Fibroblast of skin of right quadriceps (primary cell): ENCODE data around the gene LTV1.
"Not testable (repeated sequence)": the region's sequence is repeated elsewhere in the genome, so short reads cannot be mapped to it uniquely, and the experiment has no call there.

Experiments
- DNase-seq: peaks from one replicate; pipeline ENCODE4 v3.0.0-alpha.2; 2013

Gene LTV1

GRCh38 chr6:143844006-143844405, 868 bp downstream of the LTV1 start:
- DNase-seq = no peak

DNA sequence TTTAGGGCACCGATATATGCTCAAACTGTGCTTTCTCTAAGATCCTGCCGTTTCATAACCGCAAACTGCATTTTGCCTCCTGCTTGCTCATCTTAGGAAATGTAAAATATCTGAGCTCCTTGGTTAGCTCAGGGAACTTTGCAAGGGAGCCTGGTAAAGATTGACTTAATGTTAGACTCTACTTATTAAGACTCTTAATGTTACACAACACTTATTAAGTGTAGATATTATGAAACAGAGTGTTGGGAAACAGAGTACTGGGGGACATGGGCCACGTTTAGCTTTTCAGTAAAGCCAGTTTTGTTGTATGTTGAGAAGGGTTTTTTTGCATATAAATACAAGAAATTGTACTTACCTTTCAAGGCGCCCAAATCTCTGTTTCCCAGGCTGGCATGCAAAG, 1.9 kb downstream of the LTV1 start:
- no peak for DNase-seq

GRCh38 chr6:143851706-143852105, 8.6 kb downstream of the LTV1 start:
- DNase-seq = not testable (repeated sequence)

- not testable (repeated sequence) for DNase-seq
Observed at GRCh38 chr6:143855057-143855456, 11.9 kb downstream of the LTV1 start.

GRCh38 chr6:143856762-143857161, 13.6 kb downstream of the LTV1 start:
- DNase-seq = not testable (repeated sequence)

DNA sequence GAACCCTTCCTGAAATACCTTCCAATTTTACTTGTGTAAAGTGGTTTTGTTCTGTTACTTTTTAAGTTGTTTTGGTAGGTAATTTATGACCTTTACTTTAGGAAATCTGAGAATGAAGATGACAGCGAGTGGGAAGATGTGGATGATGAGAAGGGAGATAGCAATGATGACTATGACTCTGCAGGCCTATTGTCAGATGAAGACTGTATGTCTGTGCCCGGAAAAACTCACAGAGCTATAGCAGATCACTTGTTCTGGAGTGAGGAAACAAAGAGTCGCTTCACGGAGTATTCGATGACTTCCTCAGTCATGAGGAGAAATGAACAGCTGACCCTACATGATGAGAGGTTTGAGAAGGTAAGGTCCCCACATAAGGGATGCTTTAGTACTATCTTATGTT, 14.5 kb downstream of the LTV1 start:
- no peak for DNase-seq

- DNase-seq = no peak
Observed at GRCh38 chr6:143859891-143860660, 16.9 kb downstream of the LTV1 start.

DNA sequence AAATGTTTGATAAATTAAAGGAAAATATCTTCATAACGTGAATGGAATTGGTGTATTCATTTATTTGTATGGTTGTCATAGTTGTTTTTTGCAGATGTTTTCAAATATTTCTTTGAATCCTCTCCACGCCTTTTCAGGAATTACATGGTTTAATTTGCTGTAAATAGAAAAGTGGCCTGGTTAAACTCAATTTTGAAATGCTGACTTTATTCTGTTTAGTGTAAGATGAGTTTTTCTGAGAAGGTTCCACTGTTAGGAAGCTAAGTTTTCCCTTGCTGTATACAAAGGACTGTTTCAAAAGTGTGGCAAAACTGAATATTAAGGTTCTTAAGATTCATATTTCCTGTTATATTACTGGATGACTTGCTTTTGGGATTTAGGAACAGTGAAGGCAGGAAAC, 20.6 kb downstream of the LTV1 start:
- DNase-seq = no peak

- DNase-seq = no peak
Observed at GRCh38 chr6:143864234-143864633, 21.1 kb downstream of the LTV1 start, which contains the start of gene ZC2HC1B. TSS of gene ZC2HC1B (plus strand) at chr6:143864474. CDS start at chr6:143864540, 66 bp downstream.

GRCh38 chr6:143867236-143867635, 24.1 kb downstream of the LTV1 start:
- DNase-seq = peak; percentile 10

GRCh38 chr6:143868808-143869207, 25.7 kb downstream of the LTV1 start:
- not testable (repeated sequence) for DNase-seq

DNA sequence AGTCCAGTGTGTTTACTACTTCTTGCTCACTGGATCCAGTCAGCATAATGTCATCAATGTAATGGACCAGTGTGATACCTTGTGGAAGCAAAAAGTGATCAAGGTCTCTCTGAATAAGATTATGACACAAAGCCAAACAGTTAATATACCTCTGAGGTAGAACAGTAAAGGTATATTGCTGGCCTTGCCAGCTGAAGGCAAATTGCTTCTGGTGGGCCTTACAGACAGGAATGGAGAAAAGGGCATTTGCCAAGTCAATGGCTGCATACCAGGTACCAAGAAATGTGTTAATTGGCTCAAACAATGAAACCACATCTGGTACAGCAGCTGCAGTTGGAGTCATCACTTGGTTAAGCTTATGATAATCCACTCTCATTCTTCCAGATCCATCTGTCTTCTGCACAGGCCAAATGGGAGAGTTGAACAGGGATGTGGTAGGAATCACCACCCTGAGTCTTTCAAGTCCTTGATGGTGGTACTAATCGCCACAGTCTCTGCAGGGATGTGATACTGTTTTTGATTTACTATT, 28.1 kb downstream of the LTV1 start:
- DNase-seq = not testable (repeated sequence)

GRCh38 chr6:143872201-143872600, 29.1 kb downstream of the LTV1 start:
- DNase-seq = no peak

DNA sequence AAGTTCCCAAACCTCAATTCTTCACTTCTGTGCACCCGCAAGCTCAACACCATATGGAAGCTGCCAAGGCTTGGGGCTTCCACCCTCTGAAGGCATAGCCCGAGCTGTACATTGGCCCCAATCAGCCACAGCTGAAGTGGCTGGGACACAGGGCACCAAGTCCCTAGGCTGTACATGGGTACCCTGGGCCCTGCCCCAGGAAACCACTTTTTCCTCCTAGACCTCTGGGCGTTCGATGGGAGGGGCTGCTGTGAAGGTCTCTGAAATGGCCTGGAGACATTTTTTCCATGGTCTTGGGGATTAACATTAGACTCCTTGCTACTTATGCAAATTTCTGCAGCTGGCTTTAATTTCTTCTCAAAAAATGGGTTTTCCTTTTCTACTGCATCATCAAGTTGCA, 30.5 kb downstream of the LTV1 start:
- not testable (repeated sequence) for DNase-seq

GRCh38 chr6:143874503-143874902, 31.4 kb downstream of the LTV1 start:
- not testable (repeated sequence) for DNase-seq

DNA sequence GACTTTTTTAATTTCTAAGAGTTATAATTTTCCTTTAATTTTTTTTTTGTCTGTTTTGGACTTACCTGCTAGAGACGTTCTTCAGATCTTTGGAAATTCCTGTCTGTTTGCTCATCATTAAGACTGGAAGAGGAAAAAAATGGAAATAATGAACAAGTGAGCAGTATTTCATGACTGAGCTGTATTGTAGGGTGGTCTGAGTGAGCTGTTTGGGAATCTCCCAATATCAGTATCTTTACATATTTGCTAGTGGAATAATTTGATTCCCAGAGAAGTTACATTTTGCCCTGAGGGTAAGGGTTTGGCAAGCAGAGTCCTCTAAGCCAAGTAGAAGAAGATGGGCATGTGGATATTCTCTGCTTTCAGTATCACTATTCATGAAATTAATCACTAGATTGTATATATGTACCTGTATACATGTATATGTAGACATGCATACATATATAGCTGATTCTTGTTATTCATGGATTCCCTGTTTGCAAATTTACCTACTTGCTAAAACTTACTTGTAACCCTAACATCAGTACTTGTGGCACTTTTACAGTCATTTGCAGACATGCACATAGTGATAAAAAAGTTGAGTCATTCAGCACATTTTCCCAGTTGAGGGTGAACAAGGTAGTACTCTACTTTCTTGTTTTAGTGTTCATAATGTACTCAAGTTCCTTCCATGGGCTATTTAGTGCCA, 34.6 kb downstream of the LTV1 start:
- DNase-seq = no peak

GRCh38 chr6:143878272-143878760, 35.2 kb downstream of the LTV1 start:
- peak; percentile 6 for DNase-seq

- no peak for DNase-seq
Observed at GRCh38 chr6:143880412-143880811, 37.3 kb downstream of the LTV1 start.

DNA sequence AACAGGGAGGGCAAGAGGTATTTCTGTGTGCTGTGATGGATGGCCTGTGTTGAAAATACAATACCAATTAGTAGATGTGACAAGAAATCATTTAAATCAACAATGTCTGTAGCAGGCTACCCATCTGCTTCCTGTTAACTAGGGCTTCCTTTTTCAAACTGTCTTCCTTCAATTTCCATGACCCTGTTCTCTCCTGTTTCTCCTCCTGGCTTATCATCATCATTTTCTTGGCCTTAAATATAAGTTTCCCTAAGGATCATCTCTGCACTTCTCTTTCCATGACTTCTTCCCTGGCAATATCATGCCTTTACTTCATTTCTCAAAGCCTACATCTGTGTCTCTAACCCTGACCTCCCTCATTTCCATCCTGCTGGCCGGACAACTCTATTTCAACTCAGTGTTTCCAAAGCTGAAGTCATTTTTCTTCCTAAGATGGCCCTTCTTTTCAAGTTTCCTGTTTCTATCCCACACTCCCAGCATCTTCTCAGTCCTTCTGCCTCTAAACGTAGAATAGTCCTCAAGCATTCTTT, 39.3 kb downstream of the LTV1 start:
- DNase-seq = no peak

GRCh38 chr6:143884216-143884900, 41.2 kb downstream of the LTV1 start:
- peak; percentile 13 for DNase-seq

DNA sequence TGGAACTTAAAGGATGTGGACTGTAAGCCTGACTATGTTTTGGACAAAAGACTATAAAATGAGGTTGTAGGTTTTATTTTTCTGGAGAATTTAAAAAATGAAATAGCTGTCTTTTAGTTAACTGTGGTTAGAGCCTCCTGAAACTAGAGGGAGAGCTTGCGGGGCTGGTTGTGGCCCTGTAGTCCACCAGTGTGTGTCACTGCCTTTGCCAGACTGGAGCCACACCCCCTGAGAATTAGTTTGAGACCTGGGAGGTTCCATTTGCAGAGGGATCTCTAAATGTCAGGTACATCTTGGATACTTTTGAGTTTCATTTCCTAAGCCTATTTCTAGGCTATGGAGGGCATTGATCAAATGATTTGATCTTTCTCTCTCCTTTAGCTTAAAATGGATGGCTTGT, 42.0 kb downstream of the LTV1 start:
- no peak for DNase-seq

- no peak for DNase-seq
Observed at GRCh38 chr6:143894655-143895054, 51.5 kb downstream of the LTV1 start.
